Posterior vena cava (tissue), 2 donors: ENCODE measurements around the gene PRR23E. TPM values are rescaled to one million over a fixed set of nuclear protein-coding genes. Genes with fewer than 3 reads are reported as not detected.

ENCODE experiments used
- DNase-seq: peaks from one replicate; pipeline ENCODE4 v3.0.0-alpha.2; 2020; ENCODE audit warnings: low spot score
- intact Hi-C, 2 donors: fragments of 100-400 bp; cut with DNase I; formaldehyde crosslinking; loops; one replicate each; pipeline versions ENCODE4 v1.14.1 to v1.14.2; 2022 to 2023
- total RNA-seq, 2 donors: library from RNA; stranded (reverse); fragmentation: NEBNext Ultra II Directional; extraction: Animal tissue kit (Norgen Biotek cat#: 25700); gene quantifications; one replicate each; pipeline ENCODE4 v1.2.1, GENCODE V29; 2021
- donor health status: DM: yes; HTN: yes; CAD: no.
- donor health status: DM: yes; HTN: yes; CAD: no.

Gene PRR23E
- total RNA-seq, 2 donors from 2014 or later: not detected

DNA sequence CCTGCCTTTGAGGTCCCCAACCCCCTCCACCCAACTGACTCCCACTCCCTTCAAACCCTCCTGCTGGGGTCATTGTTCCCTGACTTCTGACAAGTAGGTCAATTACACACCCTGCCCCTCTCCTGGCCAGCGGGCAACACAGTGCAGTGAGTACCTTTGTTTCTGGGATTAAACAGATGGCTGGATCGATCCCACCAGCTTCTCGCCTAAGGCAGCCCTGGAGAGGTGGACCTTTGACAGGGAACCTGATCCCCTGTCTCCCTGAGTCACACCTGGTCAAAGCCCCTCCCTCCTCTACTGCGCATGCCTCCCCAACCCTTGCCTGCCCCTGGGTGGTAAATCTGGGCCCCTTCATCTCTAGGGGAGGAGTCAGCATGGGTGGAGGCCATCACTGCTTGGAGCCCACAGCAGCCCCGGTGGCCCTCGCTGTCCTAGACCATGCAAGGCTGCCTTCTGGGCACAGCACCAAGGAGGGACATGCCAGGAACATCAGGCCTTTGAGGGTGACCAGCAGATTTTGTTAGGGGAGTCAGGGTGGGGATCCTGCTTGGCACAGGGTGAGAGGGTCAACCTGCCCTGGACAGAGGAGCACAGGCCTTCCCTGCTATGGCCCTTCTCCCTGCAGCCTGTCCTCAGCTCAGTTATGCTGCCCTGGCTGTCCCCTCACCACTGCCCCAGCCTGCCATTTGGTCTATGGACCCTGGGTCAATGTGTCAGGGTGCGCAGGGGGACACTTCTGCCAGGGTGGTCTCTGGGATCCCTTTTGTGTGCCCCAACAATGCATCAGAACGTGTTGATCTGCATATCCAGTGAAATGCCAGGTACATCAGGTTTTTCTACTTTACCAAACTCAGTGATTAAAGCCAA, 9.8 kb upstream of the PRR23E start:
- DNase-seq: no peak
- intact Hi-C loops: no loop called here

DNA sequence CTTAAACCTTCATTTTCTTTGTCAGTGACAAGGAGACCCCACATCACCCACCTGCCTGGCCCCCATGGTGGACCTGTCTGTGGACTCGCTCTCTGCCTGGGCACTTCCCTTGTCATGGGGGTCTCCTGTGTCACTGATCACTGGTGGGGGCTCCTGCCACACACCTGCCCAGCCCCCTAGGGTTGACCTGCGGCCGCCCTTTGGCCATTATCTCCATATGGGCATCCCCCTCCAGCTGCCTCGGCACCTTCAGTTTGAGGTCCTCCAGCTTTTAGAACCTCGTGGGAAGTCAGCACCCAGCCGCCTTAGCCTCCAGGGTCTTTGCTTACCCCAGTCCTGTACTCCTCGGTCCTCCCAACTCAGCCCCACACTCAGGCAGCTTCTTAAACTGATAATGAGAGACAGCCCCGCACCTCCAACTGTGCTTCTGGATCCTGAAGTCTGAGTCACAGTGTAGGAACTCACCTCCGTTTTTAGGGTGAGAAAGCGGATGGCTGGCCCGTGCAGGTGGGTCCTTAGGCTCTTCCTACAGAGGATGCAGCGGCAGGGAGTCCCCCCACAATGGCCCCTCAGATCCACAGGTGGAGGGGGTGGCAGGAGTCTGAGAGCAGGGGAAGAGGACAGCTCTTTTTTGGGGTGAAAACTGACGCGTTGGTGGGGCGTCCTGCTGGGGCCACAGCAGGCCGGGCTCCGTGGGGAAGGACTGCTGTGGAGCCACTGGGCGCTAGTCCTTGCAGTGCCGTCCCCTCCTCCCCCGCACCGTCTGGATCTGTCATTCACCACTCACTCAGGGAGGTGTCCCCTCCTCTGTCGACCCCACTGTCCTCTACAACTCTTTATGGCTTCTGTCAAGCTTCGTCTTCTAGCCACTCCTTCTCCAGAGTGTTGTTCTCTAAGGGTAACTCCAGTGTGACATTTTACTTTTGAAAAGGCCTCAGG, 8.7 kb upstream of the PRR23E start:
- DNase-seq: no peak
- intact Hi-C loops: no loop called here

DNA sequence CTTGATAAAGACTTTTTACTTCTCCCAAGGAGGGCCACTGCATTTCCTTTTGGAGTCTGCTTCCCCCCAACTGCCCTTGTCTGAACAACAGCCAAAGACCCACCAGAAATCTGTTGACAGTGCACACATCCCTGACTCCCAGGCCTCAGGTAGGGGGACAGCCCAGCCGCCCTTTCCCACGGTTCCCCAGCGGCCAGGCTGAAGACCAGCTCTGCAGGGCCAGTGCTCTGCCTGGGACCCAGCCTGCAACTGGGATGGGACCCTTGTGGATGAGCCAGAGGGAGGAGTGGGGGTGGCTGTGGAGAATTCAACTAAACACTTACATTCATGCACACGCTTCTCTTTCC, 8.1 kb upstream of the PRR23E start:
- intact Hi-C loops: no loop called here
- no peak for DNase-seq

DNA sequence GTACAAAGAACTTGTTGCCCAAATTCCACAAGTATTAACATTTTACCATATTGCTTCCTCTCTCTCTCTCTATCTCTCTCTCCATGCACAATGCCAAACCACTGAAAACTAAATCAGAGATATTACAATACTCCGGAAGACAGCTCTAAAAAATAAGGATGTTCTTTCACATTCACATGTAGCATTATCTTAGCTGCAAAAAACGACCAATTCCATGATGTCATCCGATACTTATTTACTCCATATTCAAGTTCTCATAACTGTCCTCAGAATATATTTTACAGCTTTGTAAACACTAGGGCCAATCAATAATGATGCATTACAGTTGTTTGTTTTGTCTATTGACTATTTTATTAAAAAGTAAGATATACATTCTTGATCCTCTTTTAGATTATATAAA, 7.7 kb upstream of the PRR23E start:
- intact Hi-C loops: no loop called here
- DNase-seq: no peak

DNA sequence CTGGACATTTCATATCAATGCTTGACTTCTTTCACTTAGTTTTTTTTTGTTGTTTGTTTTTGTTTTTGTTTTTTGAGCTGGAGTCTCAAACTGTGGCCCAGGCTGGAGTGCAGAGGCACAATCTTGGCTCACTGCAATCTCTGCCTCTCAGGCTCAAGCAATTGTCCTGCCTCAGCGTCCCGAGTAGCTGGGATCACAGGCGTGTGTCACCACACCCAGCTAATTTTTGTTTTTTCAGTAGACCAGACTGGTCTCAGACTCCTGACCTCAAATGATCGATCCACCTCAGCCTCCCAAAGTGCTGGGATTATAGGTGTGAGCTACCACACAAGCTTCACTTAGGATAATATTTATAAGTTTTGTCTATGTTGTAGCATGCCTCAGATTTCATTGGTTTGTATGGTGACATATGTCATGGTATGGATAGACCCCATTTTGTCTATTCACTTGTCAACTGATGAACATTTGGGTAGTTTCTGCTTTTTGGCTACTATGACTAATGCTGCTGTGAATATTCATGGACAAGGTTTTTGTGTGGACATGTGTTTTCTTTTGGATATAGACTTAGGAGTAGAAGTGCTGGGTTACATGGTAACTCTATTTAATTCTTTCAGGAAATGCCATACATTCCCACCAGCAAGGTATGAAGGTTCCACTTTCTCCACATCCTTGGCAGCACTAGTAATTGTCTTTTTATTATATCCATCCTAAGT, 6.8 kb upstream of the PRR23E start:
- intact Hi-C loops: no loop called here
- DNase-seq: no peak

DNA sequence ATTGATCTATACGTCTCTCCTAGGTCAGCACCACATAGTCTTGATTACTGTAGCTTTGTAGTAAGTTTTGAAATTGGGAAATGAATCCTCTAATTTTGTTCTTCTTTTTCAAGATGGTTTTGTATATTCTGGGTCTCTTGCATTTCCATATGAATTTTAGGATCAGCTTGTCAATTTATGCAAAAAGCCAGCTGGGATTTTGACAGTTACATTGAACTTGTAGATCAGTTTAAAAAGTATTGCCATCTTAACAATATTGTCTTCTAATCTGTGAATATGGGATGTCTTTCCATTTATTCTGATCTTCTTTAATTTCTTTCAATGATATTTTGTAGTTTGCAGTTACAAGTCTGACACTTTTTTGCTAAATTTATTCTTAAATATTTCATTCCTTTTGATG, 5.6 kb upstream of the PRR23E start:
- intact Hi-C loops: no loop called here

DNA sequence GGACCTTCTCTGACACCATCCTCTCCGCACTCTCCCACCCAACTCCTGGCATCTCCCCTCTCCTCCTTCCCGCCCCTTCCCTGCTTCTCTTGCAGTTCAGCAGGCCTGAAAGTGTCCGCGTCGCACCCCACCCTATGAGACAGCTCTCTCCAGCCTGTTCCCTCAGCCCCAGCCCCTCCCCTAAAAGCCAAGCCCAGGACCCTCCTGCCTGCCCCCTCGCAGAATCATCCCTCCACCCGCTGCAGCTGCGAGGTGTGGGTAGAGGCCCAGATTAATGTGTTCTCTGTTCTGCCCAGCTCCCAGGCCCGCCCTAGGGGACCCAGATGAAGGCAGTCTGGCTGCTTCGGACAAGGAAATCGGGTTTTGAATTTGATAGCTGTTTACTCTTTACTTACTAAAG, 410 bp downstream of the PRR23E start:
- intact Hi-C loops: no loop called here
- peak; percentile 43 for DNase-seq

More for the DNA sequence above, 5.6 kb upstream of the PRR23E start:
- DNase-seq: no peak

DNA sequence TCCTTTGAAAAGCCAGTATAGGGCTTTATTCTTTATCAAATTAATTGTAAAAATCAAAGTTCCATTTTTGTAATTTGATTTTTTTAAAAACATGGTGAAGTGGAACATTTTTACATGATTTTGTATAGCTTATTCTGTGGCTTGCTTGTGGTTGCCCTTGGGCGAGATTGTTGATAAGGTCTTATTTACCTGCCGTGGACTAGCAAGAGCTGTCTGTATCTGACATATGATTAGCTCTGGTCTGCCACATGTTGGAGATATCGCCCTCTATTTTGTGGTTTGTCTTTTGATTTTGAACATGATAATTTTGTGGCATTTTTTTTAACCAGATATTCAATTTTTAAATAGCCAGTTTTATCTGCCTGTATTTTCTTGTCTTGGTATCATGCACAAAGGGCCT, 844 bp downstream of the PRR23E start:
- intact Hi-C loops: no loop called here

DNA sequence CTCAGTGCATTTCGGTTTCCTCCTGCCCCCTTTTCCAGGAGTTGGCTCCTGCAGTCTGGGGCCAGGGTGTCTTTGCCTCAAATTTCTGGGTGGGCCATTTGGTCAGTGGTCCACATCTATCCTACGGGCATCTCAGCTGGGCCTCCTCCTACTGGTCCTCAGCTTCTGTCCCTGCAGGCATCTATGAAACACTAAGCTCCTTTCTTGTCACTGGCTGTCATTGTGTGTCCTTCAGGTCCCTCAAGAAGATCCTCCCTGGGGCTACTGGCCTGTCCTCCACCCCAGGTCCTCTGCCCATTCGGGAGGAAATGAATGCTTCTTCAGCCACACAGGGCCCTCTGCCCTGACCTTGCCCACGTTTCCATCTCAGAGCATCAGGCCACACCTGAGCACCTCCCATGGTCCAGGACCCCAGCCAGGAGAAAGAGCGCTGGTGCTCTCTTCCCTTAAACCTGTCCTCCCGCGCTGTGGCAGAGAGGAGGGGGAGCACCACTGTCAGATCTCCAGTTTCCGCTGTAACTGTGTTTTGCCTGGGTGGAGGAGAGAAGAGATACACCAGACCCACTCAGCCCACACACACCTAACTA, 1.8 kb downstream of the PRR23E start:
- intact Hi-C loops: no loop called here
- peak; percentile 29 for DNase-seq

More for the DNA sequence above, 844 bp downstream of the PRR23E start:
- DNase-seq: no peak

DNA sequence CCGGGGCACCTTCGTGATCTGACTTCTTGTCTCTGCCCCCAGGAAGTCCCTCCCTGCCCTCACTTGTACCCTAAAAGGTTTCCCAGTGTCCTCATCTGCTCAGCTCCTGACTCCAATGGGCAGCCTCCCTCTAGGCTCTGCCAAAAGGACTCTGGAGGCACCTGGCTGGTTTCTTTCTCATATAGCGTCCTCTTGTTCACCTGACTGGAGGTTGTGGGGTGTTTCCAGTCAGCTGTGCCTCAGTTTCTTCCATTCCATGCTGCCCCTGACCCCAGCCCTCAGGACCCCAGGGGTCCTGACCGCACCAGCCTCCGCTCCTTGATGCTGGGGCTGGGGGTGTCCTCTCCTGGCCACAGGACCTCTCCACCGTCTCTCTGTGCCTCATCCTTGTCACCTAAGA, 2.5 kb downstream of the PRR23E start:
- intact Hi-C loops: no loop called here
- peak; percentile 34 for DNase-seq

DNA sequence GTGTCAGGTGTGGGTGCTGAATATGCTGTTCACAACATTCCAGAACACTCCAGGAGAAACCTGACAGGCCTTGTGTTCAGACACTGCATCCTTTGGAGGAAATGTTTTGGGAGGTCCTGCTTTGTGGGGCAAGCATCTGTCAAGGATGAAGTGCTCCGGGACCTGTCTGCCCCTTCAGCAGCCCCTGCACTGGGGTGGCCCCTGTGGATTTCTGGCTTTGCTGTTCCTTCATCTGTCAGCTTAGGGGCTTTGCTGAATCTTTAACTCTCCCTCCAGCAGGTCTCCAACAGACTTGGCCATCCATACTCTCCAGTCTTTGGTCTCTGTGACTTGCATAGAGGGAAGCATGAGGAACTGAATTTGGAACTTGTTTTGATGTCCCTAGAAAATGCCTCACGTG, 3.1 kb downstream of the PRR23E start:
- DNase-seq: no peak
- intact Hi-C loops: no loop called here

DNA sequence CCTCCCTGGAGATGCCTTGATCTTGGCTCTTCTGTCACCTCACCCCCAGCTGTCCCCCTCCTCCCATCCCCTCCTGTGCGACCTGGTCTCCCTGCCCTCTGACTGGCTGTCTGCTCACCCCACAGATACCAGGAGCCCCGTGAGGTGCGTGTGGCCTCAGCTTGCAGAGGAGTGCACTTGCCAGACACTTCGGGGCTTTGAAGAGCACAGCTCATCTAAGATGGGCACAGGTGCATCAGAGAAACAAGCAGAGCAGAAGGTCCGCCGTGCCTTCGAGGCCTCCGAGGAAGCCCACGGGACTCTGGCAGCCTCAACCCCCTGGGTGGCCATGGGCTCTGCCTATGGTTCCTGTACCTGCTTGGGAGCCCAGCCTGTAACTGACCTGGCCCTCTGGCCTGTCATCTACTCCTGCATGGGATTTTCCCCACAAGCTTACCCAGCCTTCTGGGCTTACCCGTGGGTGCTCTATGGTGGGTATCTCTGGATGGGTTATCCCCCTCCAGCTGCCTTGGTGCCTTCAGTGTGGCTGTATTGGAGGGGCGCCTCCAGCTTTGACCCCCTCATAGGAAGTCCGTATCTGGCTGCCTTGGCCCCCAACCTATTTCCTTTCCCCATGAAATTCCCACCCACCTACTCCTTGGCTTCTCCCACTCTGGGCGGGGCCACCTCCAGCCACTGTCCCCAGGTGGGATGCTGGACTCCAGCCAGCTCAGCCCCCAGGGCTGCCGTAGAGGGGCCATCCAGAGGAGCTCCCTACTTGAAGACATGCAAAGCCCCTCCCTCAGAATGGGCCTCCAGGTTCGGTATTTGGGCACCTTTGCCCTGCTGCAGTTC, 3.8 kb downstream of the PRR23E start:
- peak; percentile 73 for DNase-seq
- intact Hi-C loops: no loop called here

DNA sequence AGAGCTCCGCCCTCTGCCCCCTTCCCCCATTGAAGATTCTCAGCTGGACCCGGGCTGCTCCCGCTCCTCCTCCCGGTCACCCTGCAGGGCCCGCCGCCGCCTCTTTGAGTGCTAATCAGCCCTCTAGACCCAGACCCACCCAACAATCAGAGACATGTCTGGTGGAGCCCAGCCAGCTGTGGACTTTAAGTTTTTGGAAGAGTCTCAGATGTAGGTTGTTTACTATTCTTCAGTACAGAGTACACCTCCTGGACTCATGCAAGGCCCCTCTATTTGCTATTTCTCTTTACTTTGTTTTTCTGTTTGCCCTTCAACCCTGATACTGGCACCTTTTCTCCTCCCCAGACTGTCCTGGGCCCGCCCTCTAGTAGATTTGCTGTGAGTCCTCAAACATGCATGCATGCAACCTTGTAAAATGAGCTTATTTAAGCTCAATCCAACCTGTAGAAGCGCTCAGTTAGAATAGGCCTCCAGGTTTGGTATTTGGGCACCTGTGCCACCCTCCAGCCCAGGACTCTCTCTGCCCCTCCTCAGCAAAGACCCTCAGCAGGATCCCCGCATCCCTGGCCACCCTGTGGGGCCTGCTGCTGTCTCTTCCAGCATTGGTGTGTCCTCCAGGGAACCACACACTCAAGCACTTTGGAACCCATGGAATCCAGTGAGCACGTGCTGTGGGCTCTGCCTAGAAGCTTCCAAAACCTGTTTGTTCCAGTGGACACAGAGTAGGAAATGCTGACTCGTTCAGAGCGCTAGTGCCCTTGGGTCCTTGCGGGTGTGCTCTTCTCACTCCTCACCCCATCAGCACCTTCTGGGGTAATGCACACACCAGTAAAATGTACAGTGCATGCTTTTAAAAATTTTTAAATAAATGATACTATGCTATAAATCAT, 4.6 kb downstream of the PRR23E start:
- intact Hi-C loops: no loop called here
- peak; percentile 29 for DNase-seq

DNA sequence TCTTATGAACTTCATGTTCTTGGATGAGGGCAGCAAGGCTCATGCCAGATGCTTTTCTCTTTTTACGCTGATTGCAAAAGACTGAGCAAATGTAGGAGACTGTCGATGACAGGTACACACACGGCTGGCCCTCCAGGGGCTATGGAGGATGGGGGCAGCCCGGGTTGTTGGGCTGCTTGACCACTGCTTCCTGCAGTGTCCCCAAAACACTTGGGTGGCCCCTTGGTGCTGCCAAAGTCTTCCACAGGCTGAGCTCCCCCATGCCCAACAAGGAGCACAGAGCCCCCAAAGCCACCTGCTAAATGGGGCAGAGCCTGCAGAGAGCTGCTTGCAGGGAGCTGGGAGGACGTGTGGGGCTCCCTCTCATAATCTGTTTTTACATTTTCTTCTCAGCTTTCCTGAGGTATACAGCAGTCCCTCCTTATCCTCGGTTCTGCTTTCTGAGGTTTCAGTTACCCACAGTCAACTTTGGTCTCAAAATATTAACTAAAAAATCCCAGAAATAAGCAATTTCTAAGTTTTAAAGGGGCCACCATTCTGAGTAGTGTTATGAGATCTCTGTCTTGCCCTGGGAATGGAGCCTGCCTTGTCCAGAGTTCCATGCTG, 7.3 kb downstream of the PRR23E start:
- intact Hi-C loops: no loop called here
- DNase-seq: peak; percentile 59

DNA sequence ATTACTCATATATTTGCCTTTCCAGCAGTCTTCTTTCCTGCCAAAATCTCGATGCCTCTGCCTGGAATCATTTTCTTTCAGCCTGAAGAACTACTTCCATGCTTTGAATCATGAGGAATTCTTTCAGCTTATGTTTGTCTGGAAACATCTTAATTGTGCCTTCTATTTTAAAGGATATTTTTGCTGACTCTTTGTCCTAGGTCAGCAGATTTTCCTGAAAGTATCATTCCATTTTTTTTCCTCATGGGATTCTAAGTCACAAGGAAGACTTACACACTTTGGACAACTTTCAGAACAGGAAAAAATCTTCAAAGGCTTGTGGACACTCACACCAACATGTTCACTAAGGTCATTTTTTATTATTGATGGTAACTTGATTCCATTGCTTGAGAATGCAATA, 10.1 kb downstream of the PRR23E start:
- intact Hi-C loops: no loop called here
- DNase-seq: no peak

DNA sequence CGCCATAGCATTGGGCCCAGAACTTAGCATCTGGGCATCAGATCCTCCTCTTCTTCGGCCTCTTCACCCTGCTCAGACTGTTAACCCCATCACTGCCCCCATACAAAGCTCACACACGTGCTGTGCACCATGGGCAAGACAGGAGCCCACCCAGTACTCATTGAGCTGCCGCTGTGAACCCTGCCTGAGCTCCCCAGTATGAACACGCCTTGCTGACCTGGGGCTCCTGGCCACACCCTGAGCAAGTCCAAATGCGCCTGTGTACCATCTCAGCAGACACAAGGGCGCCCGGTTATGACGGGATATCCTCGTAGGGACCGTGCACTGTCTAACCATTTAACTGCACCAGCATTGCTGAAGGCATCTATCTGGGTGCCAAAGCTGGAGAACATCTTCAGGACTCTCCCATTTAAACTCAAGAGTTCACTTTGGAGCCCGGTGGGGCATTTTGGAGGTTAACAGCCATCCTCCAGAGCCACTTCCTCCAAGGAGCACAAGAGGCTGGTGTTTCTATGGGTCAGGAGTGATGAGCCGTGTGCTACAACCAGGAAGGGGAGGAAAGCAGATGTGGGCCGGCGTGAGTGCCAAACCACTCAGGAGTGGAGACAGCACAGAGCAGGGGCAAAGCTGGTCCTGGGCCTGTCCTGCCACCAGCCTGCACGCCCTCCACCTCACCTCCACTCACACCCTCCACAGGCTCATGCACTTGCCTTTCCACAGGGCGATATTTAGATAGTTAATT, 12.1 kb downstream of the PRR23E start:
- intact Hi-C loops: no loop called here
- peak; percentile 47 for DNase-seq

DNA sequence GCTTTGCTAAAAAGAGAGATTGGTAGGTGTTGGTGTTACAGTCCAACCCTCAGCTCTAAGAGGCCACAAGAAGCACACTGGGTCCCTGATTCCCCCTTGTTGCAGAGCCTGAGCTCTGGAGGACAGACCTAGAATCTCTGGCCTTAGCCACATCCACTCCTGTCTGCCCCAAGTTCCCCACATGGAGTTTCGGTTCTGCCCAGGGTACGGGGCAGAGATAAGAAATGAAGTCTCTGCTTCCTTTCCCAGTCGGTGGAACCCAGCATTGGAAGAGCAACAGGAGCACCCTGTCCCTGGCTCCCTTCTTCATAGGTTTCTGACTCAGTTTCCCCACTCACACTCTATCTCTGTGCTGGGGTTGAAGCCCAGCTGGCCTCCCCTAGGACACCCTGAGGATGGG, 13.2 kb downstream of the PRR23E start:
- DNase-seq: peak; percentile 50
- intact Hi-C loops: no loop called here
